ENCODE data around the gene ATAT1.

DNA sequence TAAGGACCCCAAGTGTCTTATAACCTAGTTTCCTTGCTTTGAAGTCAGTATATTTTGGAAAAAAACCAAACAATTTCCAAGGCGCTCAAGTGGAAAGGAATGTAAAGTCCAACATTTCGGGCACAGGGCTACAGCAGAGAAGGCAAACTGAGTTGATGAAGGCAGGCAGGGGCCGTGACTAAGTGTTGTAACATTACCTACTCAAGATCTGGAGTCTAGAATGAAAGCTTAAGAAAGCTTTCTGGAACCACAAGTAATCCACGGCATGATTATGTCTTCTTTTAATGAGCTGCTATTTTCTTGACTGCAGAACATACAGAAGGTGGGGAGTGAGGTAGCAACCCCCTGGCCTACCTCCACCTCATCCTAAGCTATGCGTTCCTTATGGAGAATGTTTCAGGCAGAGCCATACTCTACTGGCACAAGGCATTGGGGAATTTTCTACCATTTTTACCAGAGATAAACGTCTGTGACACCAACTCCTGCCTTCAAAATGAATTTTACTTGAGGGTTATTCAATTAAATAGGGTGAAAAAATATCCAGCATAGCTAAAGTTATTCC is 13.9 kb upstream of the ATAT1 start:
- TF ChIP-seq CTCF (IDR thresholded peaks at IDR 0.05 in 8 of 11, conservative IDR thresholded peaks at IDR 0.05 in 3 of 11) (no peak), POLR2A (IDR thresholded peaks at IDR 0.05) (no peak), POLR2AphosphoS5 (IDR thresholded peaks at IDR 0.05) (peak in 1 of 3 donors; percentile 74)

Measured in spleen (tissue), 7 donors.